ENCODE measurements around the gene SPG21. TPM values are rescaled to one million over a fixed set of nuclear protein-coding genes. Genes with fewer than 3 reads are reported as not detected.

Gene SPG21
- total RNA-seq, 1 experiment from 2014 or later = 66.6 TPM

DNA sequence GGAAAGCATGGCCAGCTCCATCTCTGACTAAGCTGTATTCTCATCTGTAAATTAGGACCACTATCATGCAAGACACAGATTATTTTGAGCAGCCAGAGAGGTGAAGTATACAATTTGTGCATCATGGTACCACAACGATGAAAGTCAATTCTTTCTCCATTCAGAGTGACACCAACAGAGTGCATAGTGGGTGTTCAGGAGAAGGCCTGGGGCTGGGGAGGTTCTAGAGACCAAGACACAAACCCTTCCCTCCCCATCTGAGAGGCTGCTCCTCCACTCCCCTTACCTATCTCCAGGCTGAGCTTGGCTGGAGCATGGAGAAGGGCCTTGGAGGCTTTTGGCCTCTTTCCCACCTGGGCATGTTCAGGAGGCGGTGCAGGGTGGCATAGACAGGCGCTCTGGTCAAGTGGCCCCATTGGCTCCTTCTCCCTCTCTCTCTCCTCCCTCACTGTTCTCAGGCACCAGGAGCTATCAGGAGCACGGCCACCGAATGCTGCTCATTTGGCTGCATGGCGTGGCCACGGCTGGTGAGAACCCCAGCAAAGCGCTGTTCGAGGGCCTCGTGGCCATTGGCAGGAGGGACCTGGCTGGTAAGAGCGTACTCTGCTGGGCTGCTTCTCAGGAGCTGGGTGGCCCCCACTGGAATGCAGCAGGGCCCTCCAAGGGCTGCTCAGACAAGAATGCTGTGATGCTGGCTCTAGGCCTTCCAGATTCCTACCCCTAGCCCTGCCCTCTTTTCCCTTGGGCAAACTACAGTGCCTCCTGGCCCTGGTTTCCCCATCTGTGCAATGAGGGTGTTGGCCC lies 40.1 kb downstream of the SPG21 start:
- H3K18ac ChIP-seq (ENCODE audit: insufficient read length, low read depth, low read length) = no peak overlapping the region
- no peak overlapping the region for H3K9ac ChIP-seq (ENCODE audit: extremely low read depth, insufficient read length, low read length)
- Mint-ChIP-seq H3K9me3 (peaks cover 30 to 35% of the 10 kb centered on the region in 2 experiments), H3K4me3 (no peak overlapping the region), H3K36me3 (ENCODE audit: insufficient read depth in 1 of 3, low read depth in 3 of 3) (peaks cover 20 to 40% (median 35%) of the 10 kb centered on the region in 3 experiments; a peak in 6 of 7 replicates), H3K4me1 (peaks cover 3% of the 10 kb centered on the region in 2 experiments; a peak in 2 of 4 replicates), H3K27me3 (ENCODE audit: low read depth) (peaks cover 3% of the 10 kb centered on the region; the same call in 1 of the 2 replicates), H3K27ac (no peak overlapping the region)
- no peaks in the 10 kb centered on the region for H3K27me3 ChIP-seq (ENCODE audit: insufficient read depth, low read length)
- H3K4ac ChIP-seq (ENCODE audit: low read depth, low read length) = no peak overlapping the region
- no peak overlapping the region for H2BK15ac ChIP-seq (ENCODE audit: low read depth, low read length)
- H2AK5ac ChIP-seq (ENCODE audit: insufficient read length, low read length) = no peak overlapping the region
- DNase-seq = no peak
- no peaks in the 10 kb centered on the region for H4K20me1 ChIP-seq (ENCODE audit: control insufficient read depth, insufficient read depth, insufficient read length)
- H4K5ac ChIP-seq (ENCODE audit: insufficient read length, low read depth, low read length) = no peak overlapping the region
- no peak overlapping the region for H3K4me2 ChIP-seq (ENCODE audit: insufficient read depth, insufficient read length, low read length)
- H3K23me2 ChIP-seq (ENCODE audit: insufficient read length, low read depth, low read length, poor library complexity, severe bottlenecking) = peaks cover 3% of the 10 kb centered on the region
- H3K56ac ChIP-seq (ENCODE audit: insufficient read length, low read depth, low read length) = no peak overlapping the region
- H3K79me2 ChIP-seq (ENCODE audit: insufficient read depth, low read length) = no peaks in the 10 kb centered on the region
- no peak overlapping the region for H2BK5ac ChIP-seq (ENCODE audit: insufficient read length, low read length)
- H3K79me1 ChIP-seq (ENCODE audit: insufficient read depth, low read depth, low read length, poor library complexity, severe bottlenecking) = no peaks in the 10 kb centered on the region
- H3K27ac ChIP-seq (ENCODE audit: insufficient read length, low read depth, low read length) = no peak overlapping the region
- H2BK20ac ChIP-seq (ENCODE audit: low read depth, low read length, poor library complexity, severe bottlenecking) = no peak overlapping the region
- no peak overlapping the region for H4K8ac ChIP-seq (replicated peaks; ENCODE audit: insufficient read length, low read depth, low read length)
- H2BK120ac ChIP-seq (ENCODE audit: low read depth, low read length, poor library complexity, severe bottlenecking) = no peak overlapping the region
- TF ChIP-seq, protein P1, sequence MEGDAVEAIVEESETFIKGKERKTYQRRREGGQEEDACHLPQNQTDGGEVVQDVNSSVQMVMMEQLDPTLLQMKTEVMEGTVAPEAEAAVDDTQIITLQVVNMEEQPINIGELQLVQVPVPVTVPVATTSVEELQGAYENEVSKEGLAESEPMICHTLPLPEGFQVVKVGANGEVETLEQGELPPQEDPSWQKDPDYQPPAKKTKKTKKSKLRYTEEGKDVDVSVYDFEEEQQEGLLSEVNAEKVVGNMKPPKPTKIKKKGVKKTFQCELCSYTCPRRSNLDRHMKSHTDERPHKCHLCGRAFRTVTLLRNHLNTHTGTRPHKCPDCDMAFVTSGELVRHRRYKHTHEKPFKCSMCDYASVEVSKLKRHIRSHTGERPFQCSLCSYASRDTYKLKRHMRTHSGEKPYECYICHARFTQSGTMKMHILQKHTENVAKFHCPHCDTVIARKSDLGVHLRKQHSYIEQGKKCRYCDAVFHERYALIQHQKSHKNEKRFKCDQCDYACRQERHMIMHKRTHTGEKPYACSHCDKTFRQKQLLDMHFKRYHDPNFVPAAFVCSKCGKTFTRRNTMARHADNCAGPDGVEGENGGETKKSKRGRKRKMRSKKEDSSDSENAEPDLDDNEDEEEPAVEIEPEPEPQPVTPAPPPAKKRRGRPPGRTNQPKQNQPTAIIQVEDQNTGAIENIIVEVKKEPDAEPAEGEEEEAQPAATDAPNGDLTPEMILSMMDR (conservative IDR thresholded peaks at IDR 0.05) = no peak
- no peak overlapping the region for H3T11ph ChIP-seq (ENCODE audit: low read length)
- H2BK12ac ChIP-seq (ENCODE audit: insufficient read length, low read depth, low read length) = no peak overlapping the region
- no peak overlapping the region for H2AFZ ChIP-seq (ENCODE audit: low read length)
- no peak overlapping the region; the same call in 1 of the 2 replicates for H3K14ac ChIP-seq (ENCODE audit: insufficient read depth, low read length)
- no peak overlapping the region for H3K23ac ChIP-seq (ENCODE audit: insufficient read length, low read depth, low read length)
- no peak overlapping the region for H4K91ac ChIP-seq (ENCODE audit: insufficient read length, low read depth, low read length)
- H3K4me1 ChIP-seq (ENCODE audit: insufficient read depth, low read length) = no peaks in the 10 kb centered on the region
- no CpG with 5 or more reads among the region's 11 CpGs for WGBS (ENCODE audit: extremely low coverage, insufficient read length, low lambda C conversion rate)
- H3K9me3 ChIP-seq (ENCODE audit: control insufficient read depth, low read depth, low read length) = no peaks in the 10 kb centered on the region
